GM19035 (cell line): Measurements from ENCODE around the gene MAP2K1.
"Not testable (repeated sequence)": the region's sequence is repeated elsewhere in the genome, so short reads cannot be mapped to it uniquely, and the experiment has no call there.

Experiments
- ATAC-seq: cut with Tn5 transposase; IDR thresholded peaks from one replicate; pipeline ENCODE4 v1.9.1; 2021; ENCODE audit not compliant: unreplicated experiment

Gene MAP2K1

DNA sequence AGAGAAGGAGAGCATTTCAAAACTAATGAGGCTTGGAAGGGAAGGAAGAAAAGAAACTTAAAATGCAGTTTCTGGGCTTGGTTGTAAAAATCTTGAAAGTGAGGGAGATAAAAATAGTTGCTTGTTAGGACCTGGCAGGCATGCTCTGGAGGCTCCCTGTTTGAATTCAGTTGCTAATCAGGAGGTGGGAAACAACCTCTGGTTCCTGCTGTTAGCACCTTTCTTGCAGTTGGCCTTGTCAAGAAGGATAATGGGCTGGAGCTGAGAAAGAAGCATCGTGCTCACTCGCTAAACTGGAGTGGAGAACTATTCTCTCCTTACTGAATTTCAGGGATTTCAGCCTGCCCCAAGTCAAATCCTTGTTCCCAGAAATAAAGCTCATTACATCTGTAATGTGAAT is 87.4 kb downstream of the MAP2K1 start:
- no peak for ATAC-seq

DNA sequence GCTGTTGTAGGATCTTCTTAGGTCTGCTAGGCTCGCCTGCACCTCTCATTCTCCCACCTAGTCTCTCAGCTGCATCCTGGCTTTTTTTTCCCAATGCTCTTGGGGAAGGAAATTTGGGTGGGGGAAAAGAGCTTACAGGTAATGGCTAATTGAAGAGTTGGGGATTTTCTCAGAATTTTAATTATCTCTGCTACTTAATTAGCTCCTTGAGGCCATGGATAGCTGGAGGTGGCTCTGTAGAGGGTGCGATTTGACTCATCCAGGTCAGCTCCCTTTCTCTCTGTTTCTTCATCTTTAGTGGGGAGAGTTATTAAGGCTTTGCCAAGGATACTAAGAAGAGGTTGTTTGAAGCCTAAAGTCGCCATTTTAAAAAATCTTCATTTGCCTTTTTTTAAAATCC is 88.3 kb downstream of the MAP2K1 start:
- no peak for ATAC-seq

DNA sequence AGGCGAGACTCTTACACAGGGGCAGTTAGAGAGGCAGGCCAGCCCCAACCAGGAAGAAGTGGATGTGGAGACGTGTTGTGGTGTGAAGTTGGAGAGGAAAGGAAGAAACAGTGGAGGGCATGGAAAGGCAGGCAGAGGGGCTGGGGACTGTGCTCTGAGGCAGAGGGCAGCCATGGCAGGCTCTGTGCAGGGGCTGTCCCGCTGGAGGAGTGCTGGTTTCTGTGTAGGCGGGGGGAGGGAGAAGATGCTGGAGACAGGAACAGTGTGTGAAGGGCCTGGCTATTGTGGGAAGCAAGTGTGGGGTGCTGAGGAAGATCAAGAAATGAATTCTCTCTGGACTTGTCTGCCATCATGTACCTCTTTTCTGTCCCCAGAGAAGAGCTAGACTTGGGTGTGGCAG is 89.8 kb downstream of the MAP2K1 start:
- ATAC-seq: no peak

DNA sequence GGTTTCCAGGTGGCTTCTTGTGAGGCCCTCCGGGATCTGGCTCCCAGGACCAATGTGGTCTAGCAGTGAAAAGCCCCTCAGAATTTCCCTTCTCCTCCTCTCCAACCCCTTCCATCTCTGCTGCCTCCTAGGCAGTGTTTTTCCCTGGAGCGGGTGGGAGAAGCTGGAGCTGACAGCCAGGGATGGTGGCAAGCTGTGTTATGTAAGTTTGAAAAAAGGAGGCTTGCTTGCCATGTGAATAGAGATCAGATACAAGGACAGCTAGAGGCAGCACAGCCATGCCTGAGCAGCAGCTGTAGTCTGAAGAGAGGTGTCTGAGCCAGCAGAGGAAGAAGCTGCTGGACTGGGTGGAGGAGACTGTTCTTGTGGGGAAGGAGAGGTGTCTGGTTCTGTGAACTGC is 90.3 kb downstream of the MAP2K1 start:
- no peak for ATAC-seq

DNA sequence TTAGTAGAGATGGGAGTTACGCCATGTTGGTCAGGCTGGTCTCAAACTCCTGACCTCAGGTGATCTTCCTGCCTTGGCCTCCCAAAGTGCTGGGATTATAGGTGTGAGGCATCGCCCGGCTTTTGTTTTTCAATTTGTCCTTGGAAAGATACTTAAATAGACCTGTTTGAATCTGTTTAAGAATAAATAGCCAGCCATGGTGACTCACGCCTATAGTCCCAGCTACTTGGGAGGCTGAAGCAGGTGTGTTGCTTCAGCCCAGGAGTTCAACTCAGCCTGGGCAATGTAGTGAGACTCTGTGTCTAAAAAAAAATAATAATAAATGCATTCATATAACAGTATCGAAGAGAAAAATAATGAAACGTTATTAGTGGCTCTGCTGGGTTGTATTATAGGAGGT is 93.6 kb downstream of the MAP2K1 start:
- no peak for ATAC-seq

DNA sequence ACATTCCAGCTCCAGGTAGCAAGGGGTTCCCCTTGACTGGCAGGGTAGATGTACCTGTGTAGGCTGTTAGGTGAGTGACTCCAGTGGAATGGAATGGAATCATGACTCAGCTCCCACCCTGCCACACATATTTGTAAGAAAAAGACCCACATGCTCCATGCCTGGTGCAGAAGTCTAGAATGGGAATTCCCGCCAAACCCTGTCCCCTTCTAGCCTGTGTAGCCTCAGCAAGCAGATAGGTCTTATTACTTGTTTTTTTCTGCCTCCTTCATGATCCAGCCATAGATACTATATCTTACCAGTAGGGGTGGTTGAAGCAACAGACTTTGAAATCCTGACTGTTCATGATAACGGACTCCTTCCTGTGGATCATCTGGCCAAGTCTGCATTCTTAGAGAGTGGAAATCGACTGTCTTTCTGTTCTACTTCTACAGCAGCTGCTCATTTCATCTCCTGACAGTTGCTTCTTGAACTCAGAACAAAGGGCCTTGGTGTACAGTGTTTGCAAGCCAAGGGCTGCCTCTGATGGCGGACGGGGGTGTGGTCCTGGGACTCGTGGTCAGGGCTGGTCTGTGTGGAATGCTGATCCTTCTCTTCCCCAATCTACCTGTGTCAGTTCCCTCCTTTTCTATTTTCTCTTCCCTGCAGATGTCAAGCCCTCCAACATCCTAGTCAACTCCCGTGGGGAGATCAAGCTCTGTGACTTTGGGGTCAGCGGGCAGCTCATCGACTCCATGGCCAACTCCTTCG is 94.6 kb downstream of the MAP2K1 start:
- ATAC-seq: no peak

DNA sequence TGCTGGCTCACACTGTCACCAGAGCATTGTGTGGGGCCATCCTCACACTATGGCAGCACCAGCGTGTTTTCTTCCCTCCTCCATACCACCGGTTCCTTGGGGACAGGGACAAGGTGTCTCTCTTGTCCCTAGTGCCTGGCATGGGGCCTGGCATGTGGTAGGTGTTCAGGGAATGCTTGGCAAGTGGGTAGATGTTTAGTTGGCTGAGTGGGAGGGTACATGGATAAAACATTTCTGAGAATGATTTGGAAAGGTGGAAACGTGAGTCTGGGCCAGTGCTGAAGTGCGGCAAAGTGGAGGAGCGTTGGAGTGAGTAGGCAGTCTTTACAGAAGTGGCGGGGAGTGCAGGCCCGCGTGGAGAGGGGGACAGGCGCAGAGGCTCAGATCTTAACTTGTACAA is 95.8 kb downstream of the MAP2K1 start:
- no peak for ATAC-seq

DNA sequence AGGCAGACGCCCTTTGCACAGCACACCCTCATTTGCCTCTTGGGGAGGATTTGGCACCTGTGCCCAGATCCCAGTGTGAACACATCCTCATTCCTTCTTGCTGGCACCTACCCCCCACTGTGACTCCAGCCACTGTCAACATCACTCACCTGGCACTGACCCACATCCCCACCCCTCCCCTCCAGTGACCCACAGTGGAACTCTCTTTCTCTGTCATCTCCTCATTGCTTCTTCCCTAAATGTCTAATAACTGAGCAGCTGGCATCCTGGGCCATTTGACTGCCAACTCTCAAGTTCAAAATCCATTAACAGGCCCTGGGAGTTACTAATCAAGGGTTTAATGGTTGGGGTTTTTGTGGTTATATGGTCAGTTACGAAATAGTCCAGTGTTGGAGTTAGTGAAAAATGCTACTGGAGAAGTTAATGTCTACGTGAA is 96.4 kb downstream of the MAP2K1 start:
- ATAC-seq: no peak

DNA sequence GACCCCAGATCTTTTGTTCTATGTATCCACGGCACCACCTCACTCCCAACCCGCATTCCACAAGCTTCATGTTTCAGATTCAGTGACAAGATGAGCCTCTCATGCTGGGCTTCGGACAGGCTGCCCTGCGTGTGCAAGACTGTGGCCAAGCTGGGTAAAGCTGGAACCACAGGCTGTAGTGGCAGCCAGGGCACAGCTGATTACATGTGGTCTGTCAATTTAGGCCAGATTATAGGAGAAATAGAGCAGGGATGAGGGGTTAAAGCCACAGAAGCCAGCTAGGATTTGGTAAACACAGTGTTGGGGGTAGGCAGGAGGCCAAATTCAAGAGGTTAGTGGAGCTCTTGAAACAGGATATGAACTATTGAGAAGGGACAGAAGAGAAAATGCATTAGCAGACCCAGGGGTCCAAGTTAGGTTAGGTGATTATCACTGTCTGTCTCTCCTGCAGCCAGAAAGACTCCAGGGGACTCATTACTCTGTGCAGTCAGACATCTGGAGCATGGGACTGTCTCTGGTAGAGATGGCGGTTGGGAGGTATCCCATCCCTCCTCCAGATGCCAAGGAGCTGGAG is 97.9 kb downstream of the MAP2K1 start:
- no peak for ATAC-seq

DNA sequence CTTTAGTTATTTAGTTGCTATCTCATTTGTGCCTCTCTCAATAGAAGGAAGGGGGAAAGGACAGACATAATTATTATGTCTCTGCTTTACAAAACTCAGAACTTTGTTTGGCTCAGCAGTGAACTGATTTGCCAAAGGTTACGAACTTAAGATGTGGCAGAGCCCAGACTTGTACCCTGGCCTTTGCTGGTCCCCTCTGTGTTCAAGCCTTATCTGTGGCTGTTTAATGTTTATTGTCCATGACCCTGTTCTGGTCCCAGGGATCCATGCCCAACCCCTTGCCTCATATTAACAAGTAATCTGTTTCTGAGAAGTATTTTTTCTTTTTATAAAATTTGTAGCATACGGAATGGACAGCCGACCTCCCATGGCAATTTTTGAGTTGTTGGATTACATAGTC is 100.2 kb downstream of the MAP2K1 start:
- ATAC-seq: no peak

DNA sequence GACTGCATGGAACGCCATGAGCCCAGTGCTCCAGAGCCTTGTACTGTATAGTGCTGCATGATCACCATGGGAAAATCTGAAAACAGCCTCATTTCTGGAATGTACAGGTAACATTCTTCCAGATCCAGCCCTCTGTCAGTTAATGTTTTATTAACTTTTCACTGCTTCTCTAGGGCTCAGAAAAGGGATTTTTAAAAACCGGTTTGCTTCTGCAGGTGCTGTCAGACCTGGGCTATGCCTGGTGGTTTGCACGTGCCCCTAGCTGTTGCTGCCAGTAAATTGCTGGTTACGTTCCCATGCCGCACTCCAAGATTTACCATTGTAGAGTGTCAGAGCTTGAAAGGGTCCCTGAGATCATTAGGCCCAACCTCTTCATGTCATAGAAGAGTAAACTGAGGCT is 101.8 kb downstream of the MAP2K1 start:
- ATAC-seq: no peak

DNA sequence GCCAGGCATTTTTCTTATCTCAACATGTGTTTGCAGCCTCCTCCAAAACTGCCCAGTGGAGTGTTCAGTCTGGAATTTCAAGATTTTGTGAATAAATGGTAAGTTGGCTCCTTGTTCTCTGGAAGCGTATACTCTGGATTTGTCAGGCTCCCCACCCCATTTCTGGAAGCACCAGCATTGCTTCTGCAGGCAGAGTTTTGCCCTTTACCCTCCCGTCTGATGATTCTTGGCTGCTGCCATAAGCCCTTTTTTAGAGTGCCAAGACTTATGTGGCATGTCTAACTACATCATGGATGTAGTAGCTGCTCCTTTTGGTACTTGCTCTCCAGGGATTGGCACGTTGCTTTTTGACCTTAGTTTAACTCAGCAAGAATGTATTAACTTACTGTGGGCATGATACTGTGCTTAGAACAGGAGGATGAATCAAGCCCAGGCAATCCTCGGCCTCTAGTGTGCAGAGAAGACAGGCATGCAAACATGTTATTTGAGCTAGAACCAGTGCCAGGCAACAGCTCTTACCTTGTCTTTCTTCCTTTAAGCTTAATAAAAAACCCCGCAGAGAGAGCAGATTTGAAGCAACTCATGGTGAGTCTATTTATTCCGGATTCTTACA is 102.6 kb downstream of the MAP2K1 start:
- ATAC-seq: no peak

DNA sequence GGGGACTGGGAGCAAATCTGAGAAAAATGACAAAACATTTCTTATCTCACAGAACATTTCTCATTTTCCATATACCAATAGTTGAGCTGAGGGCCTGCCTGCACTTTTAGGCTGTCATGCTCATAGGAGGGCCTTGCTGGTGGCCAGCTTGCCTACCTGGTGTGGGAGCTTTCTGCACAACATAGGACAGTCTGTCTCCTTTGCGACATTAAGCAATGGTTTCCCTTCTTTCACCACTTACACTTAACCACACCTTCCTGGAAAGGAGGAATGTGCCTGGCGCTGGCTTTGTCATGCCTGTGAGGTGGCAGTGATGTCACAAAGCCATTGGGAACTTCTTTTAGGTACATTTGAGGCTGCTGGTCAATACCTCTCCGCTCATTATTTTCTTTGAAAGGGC is 105.1 kb downstream of the MAP2K1 start:
- ATAC-seq: no peak

DNA sequence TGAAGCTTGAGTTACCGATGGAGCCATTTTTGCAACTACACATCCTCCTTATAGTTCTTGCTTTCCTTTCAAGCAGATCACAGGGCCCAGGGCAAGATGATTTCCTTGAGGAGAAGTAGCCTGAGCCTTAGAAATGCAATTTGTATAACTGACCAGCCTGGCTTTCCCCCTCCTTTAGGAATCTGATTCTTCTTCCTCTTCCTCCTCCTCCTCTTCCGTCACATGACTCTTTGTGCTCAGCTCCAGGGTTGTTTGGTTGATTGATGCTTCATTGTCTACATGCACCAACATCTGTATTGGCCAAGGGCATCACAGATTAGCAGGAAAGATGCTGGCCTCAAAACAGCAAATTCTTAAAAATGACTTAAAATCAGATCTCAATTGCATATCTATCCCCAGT is 107.5 kb downstream of the MAP2K1 start:
- no peak for ATAC-seq

DNA sequence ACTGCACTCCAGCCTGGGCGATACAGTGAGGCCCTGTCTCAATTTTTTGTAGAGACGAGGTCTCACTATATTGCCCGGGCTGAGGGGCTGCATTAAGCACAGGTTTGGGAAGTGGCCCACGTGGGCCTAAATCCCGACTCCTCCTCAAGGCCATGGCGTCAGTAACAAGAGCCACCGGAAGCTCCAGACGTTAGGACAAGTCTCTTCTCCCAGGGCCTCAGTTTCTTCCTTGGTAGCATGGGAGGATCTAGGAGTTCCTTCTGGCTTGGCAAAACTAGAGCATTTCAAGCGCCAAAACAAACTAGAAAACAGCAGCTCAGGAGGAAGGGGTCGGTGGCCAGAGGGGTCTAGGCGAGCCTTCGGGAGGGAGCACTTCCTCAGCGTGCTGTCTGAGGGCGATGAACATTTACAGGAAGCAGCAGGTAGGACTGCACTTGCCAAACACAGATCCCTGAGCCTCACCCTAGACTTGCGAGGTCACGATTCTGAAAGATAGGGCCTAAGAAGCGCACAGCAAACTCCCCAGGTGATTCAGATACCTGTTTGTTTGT is 110.3 kb downstream of the MAP2K1 start:
- no peak for ATAC-seq

DNA sequence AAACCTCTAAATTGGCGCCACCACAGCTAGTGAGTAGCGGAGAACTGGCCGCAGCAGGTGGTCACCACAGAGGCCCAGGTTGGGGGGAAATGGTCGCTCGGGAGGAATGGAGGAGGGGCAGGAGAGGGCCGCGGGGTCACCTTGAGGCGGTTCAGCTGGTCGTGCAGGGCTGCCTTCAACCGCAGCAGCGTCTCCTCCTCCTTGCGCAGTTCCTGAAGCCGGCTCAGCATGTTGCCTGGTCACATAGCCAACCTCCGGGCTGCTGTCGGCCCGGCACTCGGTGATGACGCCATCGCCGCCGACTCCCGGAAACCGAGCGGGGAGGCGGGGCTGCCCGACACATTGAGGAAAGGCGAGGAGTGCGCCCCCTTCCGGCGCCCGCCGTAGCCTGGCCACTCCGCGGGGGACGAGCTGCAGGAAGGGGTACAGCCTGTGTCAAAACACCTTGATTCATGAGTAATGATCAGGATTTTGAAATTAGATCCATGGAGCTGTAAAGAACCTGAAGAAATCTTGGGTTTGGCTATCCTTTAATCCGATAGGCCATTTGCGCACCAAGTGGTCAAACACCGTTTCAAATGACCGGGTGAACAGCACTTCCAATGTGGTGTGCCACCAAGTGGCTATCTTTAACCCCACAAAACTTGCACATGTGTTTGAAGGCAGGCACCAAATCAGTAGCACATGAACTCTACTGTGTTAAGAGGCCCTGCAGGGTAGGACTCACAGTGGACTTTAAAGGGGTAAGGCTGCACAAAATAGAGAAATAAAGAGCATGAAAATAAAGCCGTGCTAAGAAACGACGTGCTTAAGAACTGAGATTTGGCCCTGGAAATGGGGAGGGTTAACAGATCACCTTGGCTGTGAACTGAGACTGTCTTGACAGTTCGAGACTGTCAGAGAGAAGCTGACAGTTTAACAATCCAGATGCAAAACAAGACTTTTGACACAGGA is 111.1 kb downstream of the MAP2K1 start, which contains the start of gene SNAPC5:
SNAPC5 (minus strand) TSS at position 261 of the 954 bp plus-strand sequence; CDS start at position 230, 31 bp downstream.
- peak; percentile 91 for ATAC-seq

DNA sequence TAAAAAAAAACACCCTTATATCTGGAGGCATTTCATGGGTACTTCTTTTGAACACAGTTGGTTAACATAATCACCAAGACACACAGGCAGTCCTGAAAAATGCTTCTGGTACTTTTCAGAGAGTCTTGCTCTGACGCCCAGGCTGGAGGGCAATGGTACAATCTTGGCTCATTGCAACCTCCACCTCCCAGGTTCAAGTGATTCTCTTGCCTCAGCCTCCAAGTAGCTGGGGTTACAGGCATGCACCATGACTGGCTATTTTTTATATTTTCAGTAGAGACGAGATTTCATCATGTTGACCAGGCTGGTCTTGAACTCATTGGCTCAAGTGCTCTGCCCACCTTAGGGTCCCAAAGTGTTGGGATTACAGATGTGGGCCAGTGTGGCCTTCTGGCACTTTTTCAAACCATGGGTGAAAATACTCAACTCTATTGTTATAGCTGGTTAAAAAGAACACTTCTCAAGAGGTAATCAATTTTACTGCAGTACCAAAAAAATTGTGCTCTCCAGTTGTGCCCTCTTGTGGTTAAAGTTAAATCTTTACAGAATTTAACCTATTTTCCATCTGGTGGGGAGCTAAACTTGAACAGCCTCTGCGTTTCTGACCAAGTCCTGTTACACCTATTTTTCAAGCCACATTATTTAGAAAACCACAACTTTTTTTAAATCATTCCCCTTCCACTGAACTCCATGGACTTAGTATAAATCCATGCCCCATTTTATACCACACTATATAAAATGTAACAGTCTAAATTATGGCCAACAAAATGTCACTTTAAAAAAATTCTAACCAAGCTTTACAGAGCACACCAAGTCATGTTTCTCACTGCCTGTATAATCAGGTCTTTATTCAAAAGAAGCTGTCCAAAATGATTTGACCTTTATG is 112.0 kb downstream of the MAP2K1 start:
- no peak for ATAC-seq

DNA sequence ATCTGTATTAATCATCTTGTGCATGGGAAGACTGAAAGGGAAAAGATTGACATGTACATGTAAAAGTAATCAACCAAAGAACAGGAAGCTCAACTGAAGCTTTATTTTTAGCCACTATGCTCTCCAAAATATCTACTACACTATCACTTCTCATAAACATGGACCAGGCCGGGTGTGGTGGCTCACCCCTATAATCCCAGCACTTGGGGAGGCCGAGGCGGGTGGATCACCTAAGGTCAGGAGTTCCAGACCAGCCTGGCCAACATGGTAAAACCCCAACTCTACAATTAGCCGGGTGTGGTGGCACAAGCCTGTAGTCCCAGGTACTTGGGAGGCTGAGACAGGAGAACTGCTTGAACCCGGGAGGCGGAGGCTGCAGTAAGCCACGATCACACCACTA is 113.6 kb downstream of the MAP2K1 start:
- not testable (repeated sequence) for ATAC-seq

DNA sequence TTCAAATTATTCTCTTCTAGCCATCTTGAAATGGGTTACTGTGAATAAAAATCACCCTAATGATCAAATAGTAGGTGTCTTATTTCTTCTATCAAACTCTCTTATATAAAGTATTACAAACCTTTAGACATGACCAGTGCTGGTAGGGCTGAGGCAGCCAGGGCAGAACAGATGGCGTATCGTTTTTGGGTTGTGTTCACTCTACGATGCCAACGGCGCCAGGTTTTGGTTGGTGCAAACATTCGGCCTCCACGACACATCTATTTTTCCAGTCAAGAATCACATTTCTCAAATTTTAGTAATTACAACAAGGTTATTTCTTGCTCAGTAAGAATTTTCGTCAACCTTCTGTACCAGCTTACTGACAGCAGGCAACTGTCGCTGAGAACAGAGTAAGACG is 115.8 kb downstream of the MAP2K1 start:
- ATAC-seq: no peak
